ENCODE measurements around the gene PANK1.
"Not testable (repeated sequence)": the region's sequence is repeated elsewhere in the genome, so short reads cannot be mapped to it uniquely, and the experiment has no call there.

Gene PANK1

GRCh38 chr10:89566095-89566950, 78.7 kb downstream of the PANK1 start:
- FAIRE-seq = no peak

- no peak for FAIRE-seq
These were observed 79.9 kb downstream of the PANK1 start for GRCh38 chr10:89565180-89565579.

GRCh38 chr10:89563861-89564478, 81.1 kb downstream of the PANK1 start:
- peak; percentile 96 for FAIRE-seq

GRCh38 chr10:89563311-89563710, 81.7 kb downstream of the PANK1 start:
- FAIRE-seq = no peak

- FAIRE-seq = no peak
These were observed 88.4 kb downstream of the PANK1 start for GRCh38 chr10:89556600-89556999.

GRCh38 chr10:89555688-89556445, 89.2 kb downstream of the PANK1 start:
- no peak for FAIRE-seq

- no peak for FAIRE-seq
These were observed 90.6 kb downstream of the PANK1 start for GRCh38 chr10:89554433-89554832.

GRCh38 chr10:89553064-89553734, 91.8 kb downstream of the PANK1 start:
- no peak for FAIRE-seq

GRCh38 chr10:89552213-89552612, 92.8 kb downstream of the PANK1 start:
- FAIRE-seq = no peak

- FAIRE-seq = no peak
These were observed 94.5 kb downstream of the PANK1 start for GRCh38 chr10:89550509-89550908.

GRCh38 chr10:89549510-89549909, 95.5 kb downstream of the PANK1 start:
- FAIRE-seq = no peak

GRCh38 chr10:89548673-89549072, 96.4 kb downstream of the PANK1 start:
- no peak for FAIRE-seq

GRCh38 chr10:89547853-89548513, 97.1 kb downstream of the PANK1 start:
- FAIRE-seq = no peak

- FAIRE-seq = not testable (repeated sequence)
These were observed 98.4 kb downstream of the PANK1 start for GRCh38 chr10:89546651-89547050.

GRCh38 chr10:89543841-89544240, 101.2 kb downstream of the PANK1 start:
- no peak for FAIRE-seq

- no peak for FAIRE-seq
These were observed 104.6 kb downstream of the PANK1 start for GRCh38 chr10:89540420-89540949.

GRCh38 chr10:89537364-89537763, 107.7 kb downstream of the PANK1 start:
- no peak for FAIRE-seq

- no peak for FAIRE-seq
These were observed 109.1 kb downstream of the PANK1 start for GRCh38 chr10:89536013-89536354.

- no peak for FAIRE-seq
These were observed 109.7 kb downstream of the PANK1 start, which contains the start of gene SLC16A12 for GRCh38 chr10:89535171-89536012. Gene SLC16A12 (minus strand): TSS chr10:89535594. CDS start chr10:89462578, 73,016 bp downstream.

- FAIRE-seq = no peak
These were observed 110.2 kb downstream of the PANK1 start for GRCh38 chr10:89534826-89535166.

Data from TTC549 (cell line).